VCaP (cell line): ENCODE data around the gene BAD.
A peak's percentile ranks its signal among the peaks of the same experiment; 100 is the strongest.

Experiments used
- H3K27ac ChIP-seq: fragments of 450-650 bp; 2 replicates; pipeline ENCODE4 v1.5.1; 2017
- CTCF ChIP-seq: fragments of 450-650 bp; conservative IDR thresholded peaks from 2 replicates; pipeline ENCODE4 v1.5.1; 2017; ENCODE audit warnings: mild to moderate bottlenecking, moderate library complexity

Gene BAD

GRCh38 chr11:64295760-64296159 is 11.3 kb upstream of the BAD start:
- no peak overlapping the region for H3K27ac ChIP-seq
- TF ChIP-seq CTCF: no peak

DNA sequence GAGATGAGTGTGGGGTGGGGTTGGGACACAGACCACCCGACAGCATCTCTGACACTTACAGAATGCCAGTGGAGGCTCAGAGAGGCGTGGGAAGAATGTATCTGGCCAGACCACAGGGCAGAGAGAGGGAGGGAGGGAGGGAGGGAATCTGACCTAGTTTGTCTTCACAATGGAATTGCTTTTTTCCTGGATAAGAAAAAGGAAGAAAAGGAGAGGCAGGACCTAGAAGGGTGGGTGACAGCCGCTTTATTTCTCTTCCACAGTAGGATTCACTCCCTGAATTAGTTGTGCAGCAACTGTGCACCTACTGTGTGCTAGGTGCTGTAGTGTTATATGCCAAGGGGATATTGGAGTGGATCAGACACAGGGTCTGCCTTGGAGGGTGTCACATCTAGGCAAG is 10.3 kb upstream of the BAD start:
- no peak for TF ChIP-seq CTCF
- no peak overlapping the region for H3K27ac ChIP-seq

- H3K27ac ChIP-seq: no peak overlapping the region; the same call in 1 of the 2 replicates
- no peak for TF ChIP-seq CTCF
Measured at GRCh38 chr11:64292460-64293254, 8.2 kb upstream of the BAD start.

- TF ChIP-seq CTCF: peak; percentile 33
- peak overlapping the region; percentile 36; the same call in 1 of the 2 replicates for H3K27ac ChIP-seq
Measured at GRCh38 chr11:64291752-64292459, 7.4 kb upstream of the BAD start.

DNA sequence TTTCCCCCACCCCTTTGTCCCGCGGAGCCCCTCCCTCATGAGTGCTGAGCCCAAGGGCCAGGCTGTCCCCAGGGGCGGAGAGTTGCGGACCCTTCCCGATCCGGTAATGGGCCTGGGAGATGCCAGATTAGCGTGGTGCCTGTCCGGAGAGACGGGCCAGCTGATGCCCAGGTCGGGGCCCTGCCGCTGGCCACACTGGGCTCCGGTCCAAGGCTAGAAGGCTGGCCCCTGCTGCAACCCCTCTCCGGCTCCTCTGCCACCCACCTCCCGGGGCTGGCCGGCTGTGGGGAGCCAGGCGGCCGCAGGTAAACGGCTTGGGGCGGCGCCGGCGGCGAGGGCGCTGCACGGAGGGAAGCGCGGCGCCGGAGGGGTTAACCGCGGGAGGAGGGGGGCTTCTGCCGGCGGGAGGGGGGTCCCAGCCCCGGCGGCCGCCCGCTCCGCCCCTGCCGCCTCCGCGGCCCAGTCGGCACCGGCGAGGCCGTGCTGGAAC is 6.8 kb upstream of the BAD start, which contains the start of gene KCNK4:
Gene KCNK4, plus strand, starts transcription at position 41 of the 490 bp plus-strand sequence. CDS start 1,717 bp downstream, outside the sequence.
- peak within 1 kb of the TSS; percentile 36; the same call in 1 of the 2 replicates for H3K27ac ChIP-seq
- no peak for TF ChIP-seq CTCF

DNA sequence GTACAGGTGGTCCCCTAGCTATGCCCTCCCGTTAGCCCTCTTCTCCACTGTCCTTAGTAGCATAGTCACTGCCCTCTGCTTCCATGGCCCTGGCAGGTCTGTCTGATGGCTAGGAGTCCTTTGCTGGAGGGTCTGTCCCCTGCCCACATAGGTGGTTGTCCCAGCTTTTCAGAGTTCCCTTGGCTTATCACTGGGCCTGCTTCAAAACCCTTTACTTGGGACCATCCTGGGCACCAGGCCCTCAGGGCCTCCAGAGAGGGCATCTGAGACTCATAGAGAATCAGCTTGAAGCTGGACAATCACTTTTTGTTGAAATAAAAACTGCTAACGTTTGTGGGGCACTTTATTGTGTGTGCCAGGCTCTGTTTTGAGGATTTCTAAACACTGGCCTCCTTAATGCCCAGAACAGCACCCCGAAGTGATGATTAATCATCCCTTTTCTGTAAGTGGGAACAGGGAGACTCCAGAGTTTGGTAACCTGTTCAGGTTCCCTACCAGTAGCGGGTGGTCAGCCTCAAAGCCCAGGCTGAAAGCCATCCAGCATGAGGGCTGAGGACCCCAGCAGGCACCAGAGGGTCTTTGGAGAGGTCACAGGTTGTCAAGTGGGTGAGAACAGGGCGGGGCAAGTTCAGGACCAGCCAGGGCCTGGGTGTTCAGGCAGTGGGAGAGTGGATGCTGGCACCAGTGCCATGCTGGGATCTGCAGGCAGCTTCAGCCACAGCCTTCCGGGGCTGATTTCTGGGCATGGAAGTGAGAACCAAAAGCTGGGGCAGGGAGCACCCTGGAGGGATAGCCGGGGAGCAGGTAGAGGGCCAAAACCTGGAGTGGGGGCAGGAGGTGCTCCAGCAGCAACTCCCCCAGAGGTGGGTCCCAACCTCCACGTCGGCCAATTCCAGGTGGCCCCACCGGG is 6.1 kb upstream of the BAD start:
- TF ChIP-seq CTCF: no peak
- H3K27ac ChIP-seq: peak overlapping the region; percentile 36; the same call in 1 of the 2 replicates
